ENCODE measurements around the gene C4BPA. TPM values are rescaled to one million over a fixed set of nuclear protein-coding genes. Genes with fewer than 3 reads are reported as not detected.

The C4BPA gene
- total and polyA plus RNA-seq, 2 of the 4 experiments (the other 2 are of a cell fraction) = not detected

DNA sequence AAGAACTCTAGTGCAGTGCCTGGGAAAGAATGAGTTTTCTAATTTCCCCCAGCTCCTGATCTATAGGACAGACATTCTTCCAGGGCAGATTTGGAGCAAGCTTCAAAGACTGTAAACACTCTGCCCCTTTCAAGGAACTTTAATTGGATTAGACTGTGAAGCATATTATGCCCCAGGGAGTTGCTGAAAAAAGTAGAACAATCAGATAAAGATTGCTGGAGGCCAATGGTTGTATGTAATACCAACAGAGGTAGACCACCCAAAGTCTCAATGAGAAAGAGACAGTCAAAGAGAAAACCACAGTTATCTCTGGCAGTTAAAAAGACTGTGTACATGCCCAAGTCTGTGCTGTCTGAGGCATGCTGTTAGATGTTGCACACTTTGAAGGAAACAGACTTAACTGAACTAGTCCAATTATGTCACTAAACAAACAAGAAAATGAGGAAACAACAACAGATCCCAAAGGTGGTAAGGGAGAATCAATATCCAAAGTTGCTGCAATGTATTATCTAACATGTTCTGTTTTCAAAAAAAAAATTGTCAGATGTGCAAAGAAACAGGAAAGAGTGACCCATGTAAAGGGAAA, 24.4 kb downstream of the C4BPA start:
- no peak overlapping the region for H3K9ac ChIP-seq (ENCODE audit: low read depth, low read length)
- ATAC-seq (ENCODE audit: low read depth) (no peak), DNase-seq (no peak)
- H3K4me1 ChIP-seq (ENCODE audit: control insufficient read depth, insufficient read depth, low read length) = no peaks in the 10 kb centered on the region
- no peaks in the 10 kb centered on the region for H3K27me3 ChIP-seq (ENCODE audit: control insufficient read depth, insufficient read depth, low read length)
- no peak overlapping the region for H2BK5ac ChIP-seq (ENCODE audit: low read depth, low read length, poor library complexity, severe bottlenecking)
- H3K9me3 ChIP-seq (ENCODE audit: control insufficient read depth, insufficient read depth, low read length) = 0 out of 2 replicates have a peak, but pooled peaks cover 1% of the 10 kb centered on the region
- intact Hi-C loops (cut with micrococcal nuclease) = no loop called here
- no peak overlapping the region for H3K23ac ChIP-seq (ENCODE audit: low read depth, low read length)
- H3K14ac ChIP-seq (replicated peaks; ENCODE audit: low read depth, low read length) = no peak overlapping the region
- H4K5ac ChIP-seq (ENCODE audit: low read depth, low read length) = no peak overlapping the region
- no peaks in the 10 kb centered on the region for H4K20me1 ChIP-seq (ENCODE audit: insufficient read depth, low read length)
- no peaks in the 10 kb centered on the region for H3K79me1 ChIP-seq (ENCODE audit: low read depth in 1 of 2, low read length in 2 of 2)
- ChIA-PET CTCF (no interaction called here), POLR2A (ENCODE audit: unreplicated experiment) (no interaction called here)
- no peaks in the 10 kb centered on the region for H3K36me3 ChIP-seq (ENCODE audit: control insufficient read depth, insufficient read depth, low read length)
- H2AK9ac ChIP-seq (replicated peaks; ENCODE audit: low read depth, low read length, poor library complexity) = no peak overlapping the region
- dilution Hi-C loops (cut with HindIII; ENCODE audit: low sequenced_read_pairs, unreplicated experiment) = no loop called here
- H4K8ac ChIP-seq (ENCODE audit: low read depth in 2 of 2, low read length in 2 of 2) = no peak overlapping the region
- no peak overlapping the region for H3K56ac ChIP-seq (ENCODE audit: extremely low read depth, insufficient read depth, low read length)
- TF ChIP-seq RCOR1 (IDR thresholded peaks at IDR 0.05; ENCODE audit: insufficient replicate concordance, low read length) = no peak
- no peak for TF ChIP-seq NFE2L2 (IDR thresholded peaks at IDR 0.05; ENCODE audit: low read depth, low read length)
- TF ChIP-seq ELK1 (IDR thresholded peaks at IDR 0.05; ENCODE audit: borderline replicate concordance, low read depth, low read length) = no peak
- TF ChIP-seq CTCF (conservative IDR thresholded peaks at IDR 0.05; ENCODE audit: low read depth, low read length) = no peak
- no peak for TF ChIP-seq MXI1 (IDR thresholded peaks at IDR 0.05; ENCODE audit: borderline replicate concordance, low read depth, low read length)
- TF ChIP-seq SMC3 (IDR thresholded peaks at IDR 0.05; ENCODE audit: low read depth, low read length) = no peak
- no peak for TF ChIP-seq POLR2A (IDR thresholded peaks at IDR 0.05; ENCODE audit: low read depth, low read length)
- no peak for TF ChIP-seq FOS (IDR thresholded peaks at IDR 0.05; ENCODE audit: low read depth, low read length)
- TF ChIP-seq MAFK (IDR thresholded peaks at IDR 0.05; ENCODE audit: low read depth, low read length) = no peak
- TF ChIP-seq CEBPB (IDR thresholded peaks at IDR 0.05; ENCODE audit: low read depth, low read length) = no peak
- TF ChIP-seq BHLHE40 (IDR thresholded peaks at IDR 0.05; ENCODE audit: low read depth, low read length) = no peak
- H2BK15ac ChIP-seq (ENCODE audit: low read depth, low read length) = no peak overlapping the region
- no peak overlapping the region for H2AFZ ChIP-seq (replicated peaks; ENCODE audit: low read length, poor library complexity)
- no peak overlapping the region for H2AK5ac ChIP-seq (ENCODE audit: low read depth, low read length)
- no peak overlapping the region for H3K27ac ChIP-seq (ENCODE audit: insufficient read depth, low read length)
- BruUV-seq (replicated peaks) = no TSS peak
- in situ Hi-C loops (cut with MboI; ENCODE audit: low sequenced_read_pairs) = loop anchor here (5.0 kb wide), 1 partner anchor 51 kb away; no protein-coding TSS in a partner anchor
- H3K9me1 ChIP-seq (ENCODE audit: insufficient read depth, low read length) = no peaks in the 10 kb centered on the region
- H3K4ac ChIP-seq (ENCODE audit: low read depth, low read length) = no peak overlapping the region
- no peak overlapping the region for H4K91ac ChIP-seq (ENCODE audit: insufficient read depth, low read depth, low read length)
- H3K18ac ChIP-seq (ENCODE audit: low read depth, low read length) = no peak overlapping the region
- H3K4me2 ChIP-seq (ENCODE audit: low read depth, low read length) = no peak overlapping the region
- H2BK20ac ChIP-seq (ENCODE audit: low read depth, low read length) = no peak overlapping the region
- H3K4me3 ChIP-seq (ENCODE audit: insufficient read depth, low read depth, low read length) = no peak overlapping the region
- H2BK120ac ChIP-seq (ENCODE audit: low read depth, low read length) = no peak overlapping the region

Data from IMR-90 (cell line).